Small intestine (tissue), 7 donors: ENCODE results near the gene TYMS. TPM values are rescaled to one million over a fixed set of nuclear protein-coding genes. Genes with fewer than 3 reads are reported as not detected.

Source experiments
- DNase-seq, 2 donors: peaks; one replicate each; pipeline versions ENCODE4 v3.0.0 to v3.0.0-alpha.2; 2013
- FAIRE-seq: peaks from 2 replicates; lab custom pipeline; 2012; peaks lifted over from hg19 to GRCh38; lab: Jason Lieb, UNC
- H3K27ac ChIP-seq, 3 donors: one replicate each; pipeline ENCODE4 v1.5.1; 2013; ENCODE audit warnings: low read length in 2 of 3, mild to moderate bottlenecking in 2 of 3, control low read depth in 1 of 3, inconsistent platforms in 1 of 3, low read depth in 1 of 3, moderate library complexity in 1 of 3
- H3K27me3 ChIP-seq, 3 donors: one replicate each; pipeline ENCODE4 v1.6.1; 2013; ENCODE audit warnings: low read length in 3 of 3, inconsistent platforms in 1 of 3; ENCODE audit not compliant: control insufficient read depth in 3 of 3, insufficient read depth in 3 of 3
- H3K36me3 ChIP-seq, 3 donors: one replicate each; pipeline ENCODE4 v1.6.1; 2013; ENCODE audit warnings: low read length in 3 of 3, inconsistent platforms in 1 of 3, low read depth in 1 of 3, mild to moderate bottlenecking in 1 of 3, moderate library complexity in 1 of 3; ENCODE audit not compliant: control insufficient read depth in 3 of 3, insufficient read depth in 2 of 3
- H3K4me1 ChIP-seq, 3 donors: one replicate each; pipeline ENCODE4 v1.6.1; 2013; ENCODE audit warnings: low read length in 2 of 3, inconsistent platforms in 1 of 3, low read depth in 1 of 3, mild to moderate bottlenecking in 1 of 3, moderate library complexity in 1 of 3; ENCODE audit not compliant: control insufficient read depth in 3 of 3, insufficient read depth in 2 of 3
- H3K4me3 ChIP-seq, 3 donors: one replicate each; pipeline ENCODE4 v1.5.1; 2013; ENCODE audit warnings: low read length in 3 of 3, control low read depth in 1 of 3, inconsistent platforms in 1 of 3, low read depth in 1 of 3, mild to moderate bottlenecking in 1 of 3, moderate library complexity in 1 of 3
- H3K9me3 ChIP-seq, 2 donors: one replicate each; pipeline ENCODE4 v1.6.1; 2013; ENCODE audit warnings: low read depth in 1 of 2, low read length in 1 of 2; ENCODE audit not compliant: control insufficient read depth in 2 of 2, insufficient read depth in 1 of 2
- WGBS, 3 donors: extraction: QIAGEN DNeasy Blood & Tissue Kit; methylation state at CpG; one replicate each; pipeline ENCODE4 v1.1.7; 2013; 5-methylcytosine and 5-hydroxymethylcytosine counted together
- polyA plus RNA-seq, 4 donors: library from polyadenylated mRNA; stranded (reverse) in 3 of 4; unstranded in 1 of 4; fragments of 200-250 nt in 3 of 4; fragments of 120-200 nt in 1 of 4; gene quantifications; one replicate each; pipeline versions ENCODE4 v1.2.1 to v1.2.3, GENCODE V29; 2013
- donor health status: healthy with polysubstance abuse.
- donor health status: control.
- donor health status: control.
- donor health status: Bipolar disorder and iron deficiency.
- donor health status: healthy.

TYMS gene
- polyA plus RNA-seq, 4 donors = 6.2 to 74.6 (median 31.4) TPM

DNA sequence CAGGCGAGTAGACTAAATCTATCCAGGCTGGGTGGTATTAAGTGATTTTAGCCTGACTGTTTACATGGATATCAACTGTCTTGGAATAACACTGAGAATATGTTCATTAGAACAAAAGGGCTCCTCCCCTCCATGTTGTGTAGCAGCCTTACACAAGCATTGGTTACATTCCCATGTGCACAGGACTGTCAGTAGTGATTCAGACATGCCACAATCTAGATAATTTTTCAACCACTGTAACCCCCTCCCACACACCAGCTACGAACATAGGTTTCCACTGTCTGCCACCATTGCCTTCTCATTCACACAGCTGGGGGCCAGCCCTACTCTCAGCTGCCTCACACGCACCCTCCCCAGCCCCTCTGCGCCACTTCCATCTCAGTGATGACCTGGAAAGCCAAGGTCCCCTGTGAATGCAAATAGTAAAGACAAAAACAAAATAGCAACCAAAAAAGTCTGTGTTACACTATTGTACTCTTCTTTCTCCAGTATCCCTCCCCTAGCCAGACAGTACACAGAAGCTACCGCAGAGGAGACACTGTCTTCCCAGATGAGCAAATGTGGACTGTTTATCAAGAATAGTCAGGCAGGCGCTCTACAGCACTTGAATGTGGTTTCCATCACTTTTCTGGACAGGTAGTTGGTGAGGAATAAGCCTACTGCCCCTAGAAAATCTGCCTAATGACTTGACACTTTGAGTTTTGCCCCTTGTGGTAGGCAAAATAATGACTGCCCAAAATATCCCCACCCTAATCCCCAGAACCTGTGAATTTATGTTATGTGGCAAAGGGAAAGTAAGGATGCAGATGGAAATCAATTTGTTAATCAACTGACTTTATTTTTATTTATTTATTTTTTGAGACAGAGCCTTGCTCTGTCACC, 27.9 kb upstream of the TYMS start:
- H3K27me3 ChIP-seq = peaks cover 0 to 2% (median 0%) of the 10 kb centered on the region in 3 donors
- H3K36me3 ChIP-seq = no peaks in the 10 kb centered on the region
- H3K4me1 ChIP-seq = no peaks in the 10 kb centered on the region
- H3K9me3 ChIP-seq = no peaks in the 10 kb centered on the region
- DNase-seq (no peak), FAIRE-seq (no peak)
- H3K4me3 ChIP-seq = no peak overlapping the region
- H3K27ac ChIP-seq = no peak overlapping the region
- WGBS, 3 donors = 72 to 87% (median 84%) methylated on average over 6 of the region's 6 CpGs

DNA sequence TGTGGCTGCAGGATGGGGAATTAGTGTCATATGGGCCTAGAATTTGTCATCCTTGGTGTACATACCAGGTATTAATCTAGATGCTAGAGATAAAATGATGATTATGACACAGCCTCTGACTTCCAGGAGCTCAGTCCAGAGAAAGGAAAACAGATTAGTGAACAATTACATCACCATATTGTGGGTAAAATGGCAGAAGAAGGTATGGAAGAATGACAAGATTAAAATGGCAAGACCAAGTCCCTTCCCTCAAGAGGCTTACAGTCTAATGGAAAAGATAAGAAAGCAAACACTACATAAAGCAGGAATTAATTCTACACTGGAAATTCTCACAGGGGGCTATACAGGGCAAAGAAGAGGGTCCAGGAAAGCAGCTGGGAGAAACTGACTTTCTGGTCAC, 25.9 kb upstream of the TYMS start:
- FAIRE-seq = no peak
- no peaks in the 10 kb centered on the region for H3K9me3 ChIP-seq
- no peak overlapping the region for H3K4me3 ChIP-seq
- H3K27ac ChIP-seq = no peak overlapping the region
- no peak for DNase-seq
- no peaks in the 10 kb centered on the region for H3K36me3 ChIP-seq
- H3K27me3 ChIP-seq = peaks cover 0 to 4% (median 2%) of the 10 kb centered on the region in 3 donors
- H3K4me1 ChIP-seq = no peaks in the 10 kb centered on the region

DNA sequence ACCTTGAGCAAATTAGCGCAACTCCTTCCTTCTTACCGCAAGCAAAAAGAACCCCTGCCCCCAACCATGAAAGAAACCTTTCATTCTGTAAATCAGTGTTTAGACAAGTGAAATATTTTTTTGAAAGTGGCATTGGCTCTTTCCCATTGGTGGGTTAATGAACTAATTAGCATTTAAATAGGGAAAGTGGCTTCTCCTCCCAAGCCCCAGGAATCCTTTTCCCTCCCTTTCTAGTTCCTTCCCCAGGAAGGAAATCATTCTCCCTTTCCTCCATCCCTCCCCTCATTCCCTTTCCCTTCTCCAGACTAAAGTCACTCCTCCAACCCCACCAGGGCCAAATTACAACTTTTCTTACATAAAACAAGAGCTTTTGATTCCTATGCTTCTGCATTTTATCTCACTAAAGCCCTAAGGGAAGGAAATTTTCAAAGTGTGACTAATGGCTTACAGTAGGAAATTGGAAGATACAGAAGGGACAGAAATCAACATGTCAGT, 22.9 kb upstream of the TYMS start:
- 9 to 58% (median 51%) methylated on average over 2 of the region's 2 CpGs for WGBS, 3 donors
- Histone ChIP-seq H3K27me3 (peaks cover 0 to 4% (median 2%) of the 10 kb centered on the region in 3 donors), H3K4me1 (no peaks in the 10 kb centered on the region), H3K27ac (no peak overlapping the region), H3K9me3 (no peaks in the 10 kb centered on the region), H3K4me3 (no peak overlapping the region), H3K36me3 (no peaks in the 10 kb centered on the region)
- no peak for DNase-seq
- FAIRE-seq = no peak

DNA sequence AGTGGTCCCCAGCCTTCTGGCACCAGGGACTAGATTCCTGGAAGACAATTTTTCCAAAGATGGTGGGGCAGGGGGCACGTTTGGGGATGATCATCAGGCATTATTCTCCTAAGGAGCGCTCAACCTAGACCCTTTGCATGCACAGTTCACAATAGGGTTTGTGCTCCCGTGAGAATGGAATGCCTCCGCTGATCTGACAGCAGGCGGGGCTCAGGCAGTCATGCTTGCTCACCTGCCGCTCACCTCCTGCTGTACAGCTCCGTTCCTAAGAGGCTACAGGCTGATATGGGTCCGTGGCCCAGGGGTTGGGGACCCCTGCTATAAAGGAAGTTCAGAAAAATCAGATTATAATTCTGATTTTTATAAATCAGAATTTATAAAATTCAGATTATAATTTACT, 22.3 kb upstream of the TYMS start:
- Histone ChIP-seq H3K9me3 (no peaks in the 10 kb centered on the region), H3K27me3 (peaks cover 0 to 4% (median 2%) of the 10 kb centered on the region in 3 donors), H3K27ac (no peak overlapping the region), H3K36me3 (no peaks in the 10 kb centered on the region), H3K4me1 (no peaks in the 10 kb centered on the region), H3K4me3 (no peak overlapping the region)
- DNase-seq = no peak
- WGBS, 3 donors = 32 to 63% (median 43%) methylated on average over 8 of the region's 8 CpGs
- no peak for FAIRE-seq

DNA sequence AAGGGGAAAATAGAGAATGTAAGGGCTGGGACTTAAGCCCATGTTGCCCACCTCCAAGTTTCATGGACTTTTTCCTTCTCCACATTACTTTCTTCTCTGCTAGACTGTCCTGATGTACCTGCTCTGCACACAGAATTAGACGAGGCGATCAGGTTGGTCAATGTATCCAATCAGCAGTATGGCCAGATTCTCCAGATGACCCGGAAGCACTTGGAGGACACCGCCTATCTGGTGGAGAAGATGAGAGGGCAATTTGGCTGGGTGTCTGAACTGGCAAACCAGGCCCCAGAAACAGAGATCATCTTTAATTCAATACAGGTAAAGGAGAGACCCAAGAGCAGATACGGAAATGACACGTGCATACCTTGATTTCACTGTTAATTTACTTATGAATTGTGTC, 16.2 kb upstream of the TYMS start:
- Histone ChIP-seq H3K36me3 (no peaks in the 10 kb centered on the region), H3K27me3 (no peaks in the 10 kb centered on the region), H3K9me3 (no peaks in the 10 kb centered on the region), H3K27ac (no peak overlapping the region), H3K4me1 (no peaks in the 10 kb centered on the region), H3K4me3 (no peak overlapping the region)
- FAIRE-seq = no peak
- 86 to 93% (median 90%) methylated on average over 6 of the region's 6 CpGs for WGBS, 3 donors
- DNase-seq = no peak

DNA sequence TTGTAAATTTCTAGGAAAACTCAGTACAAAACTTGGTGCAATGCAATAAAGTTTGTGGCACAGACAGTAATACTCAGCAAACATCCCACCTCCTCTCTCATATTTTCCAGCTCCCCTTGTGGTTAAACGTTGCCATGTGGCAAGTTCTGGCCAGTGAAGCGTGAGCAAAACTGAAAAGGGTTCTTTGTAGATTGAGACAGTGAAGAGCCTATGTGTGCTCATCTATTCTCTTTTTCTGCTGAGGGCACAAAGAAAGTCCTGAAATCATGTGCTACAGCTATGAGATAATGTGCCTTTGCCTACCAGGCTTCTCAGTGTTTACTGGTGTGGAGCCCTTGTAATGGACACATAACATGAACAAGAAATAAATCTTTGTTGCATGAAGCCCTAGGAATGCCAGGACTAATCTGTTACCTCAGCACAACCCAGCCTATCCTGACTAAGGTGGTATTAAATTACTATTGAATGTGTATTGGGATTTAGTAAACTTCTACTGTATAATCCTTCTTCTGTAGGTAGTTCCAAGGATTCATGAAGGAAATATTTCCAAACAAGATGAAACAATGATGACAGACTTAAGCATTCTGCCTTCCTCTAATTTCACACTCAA, 13.0 kb upstream of the TYMS start:
- Histone ChIP-seq H3K9me3 (no peaks in the 10 kb centered on the region), H3K36me3 (no peaks in the 10 kb centered on the region), H3K27me3 (no peaks in the 10 kb centered on the region), H3K27ac (no peak overlapping the region), H3K4me3 (no peak overlapping the region), H3K4me1 (no peaks in the 10 kb centered on the region)
- no peak for FAIRE-seq
- WGBS, 3 donors = 38 to 48% (median 39%) methylated on average over 2 of the region's 2 CpGs
- DNase-seq = no peak

DNA sequence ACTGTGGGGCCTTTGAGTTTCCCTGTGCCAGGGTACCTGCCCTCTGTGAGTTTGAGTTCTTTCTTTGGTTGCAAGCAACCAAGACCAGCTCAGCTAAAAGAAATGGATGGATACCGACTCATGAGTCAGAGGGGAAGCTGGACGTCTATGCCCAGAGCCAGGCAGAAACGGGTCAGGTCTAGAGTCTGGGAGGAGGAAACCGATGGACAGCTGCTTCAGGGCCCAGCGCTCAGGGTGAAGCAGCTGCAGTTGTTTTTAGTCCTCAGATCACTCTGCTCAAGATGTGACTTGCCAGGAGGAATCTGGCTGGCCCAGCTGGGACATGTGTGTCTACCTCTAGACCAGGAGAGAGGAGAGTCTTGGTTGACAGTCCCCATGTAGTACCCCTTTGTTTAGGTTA, 10.1 kb upstream of the TYMS start:
- Histone ChIP-seq H3K36me3 (no peaks in the 10 kb centered on the region), H3K27ac (no peak overlapping the region), H3K27me3 (no peaks in the 10 kb centered on the region), H3K9me3 (no peaks in the 10 kb centered on the region), H3K4me1 (no peaks in the 10 kb centered on the region), H3K4me3 (no peak overlapping the region)
- 84 to 93% (median 87%) methylated on average over 5 of the region's 5 CpGs for WGBS, 3 donors
- FAIRE-seq (no peak), DNase-seq (no peak)

DNA sequence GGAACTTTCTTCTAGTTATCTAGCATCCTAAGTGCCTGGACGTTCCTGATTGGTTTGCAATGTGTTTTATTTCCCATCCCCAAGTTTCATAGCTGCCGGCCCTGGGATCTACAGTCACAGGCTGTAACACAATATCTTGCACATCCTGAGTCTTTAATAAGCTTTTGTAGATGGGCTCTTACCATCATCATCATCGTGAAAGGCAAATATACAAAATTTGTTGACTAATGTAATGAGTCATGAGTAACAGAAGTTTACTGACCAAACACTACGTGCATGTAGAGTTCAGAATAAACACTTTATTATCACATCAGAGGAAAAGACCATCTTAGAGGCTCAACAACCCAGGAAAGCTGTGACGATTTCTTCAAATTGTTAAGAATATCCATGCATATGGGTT, 8.1 kb upstream of the TYMS start:
- H3K27me3 ChIP-seq = no peaks in the 10 kb centered on the region
- no peak for DNase-seq
- no peak for FAIRE-seq
- no peak overlapping the region for H3K4me3 ChIP-seq
- no peaks in the 10 kb centered on the region for H3K9me3 ChIP-seq
- no peak overlapping the region for H3K27ac ChIP-seq
- H3K4me1 ChIP-seq = no peaks in the 10 kb centered on the region
- 69 to 81% (median 77%) methylated on average over 5 of the region's 5 CpGs for WGBS, 3 donors
- H3K36me3 ChIP-seq = no peaks in the 10 kb centered on the region
